ENCODE measurements around the gene NTN4. TPM values are rescaled to one million over a fixed set of nuclear protein-coding genes. Genes with fewer than 3 reads are reported as not detected.
A peak's percentile ranks its signal among the peaks of the same experiment; 100 is the strongest.
"Not testable (repeated sequence)": the region's sequence is repeated elsewhere in the genome, so short reads cannot be mapped to it uniquely, and the experiment has no call there.

Gene NTN4
- total RNA-seq, 4 donors from 2014 or later: 30.8 to 50.6 (median 32.2) TPM

DNA sequence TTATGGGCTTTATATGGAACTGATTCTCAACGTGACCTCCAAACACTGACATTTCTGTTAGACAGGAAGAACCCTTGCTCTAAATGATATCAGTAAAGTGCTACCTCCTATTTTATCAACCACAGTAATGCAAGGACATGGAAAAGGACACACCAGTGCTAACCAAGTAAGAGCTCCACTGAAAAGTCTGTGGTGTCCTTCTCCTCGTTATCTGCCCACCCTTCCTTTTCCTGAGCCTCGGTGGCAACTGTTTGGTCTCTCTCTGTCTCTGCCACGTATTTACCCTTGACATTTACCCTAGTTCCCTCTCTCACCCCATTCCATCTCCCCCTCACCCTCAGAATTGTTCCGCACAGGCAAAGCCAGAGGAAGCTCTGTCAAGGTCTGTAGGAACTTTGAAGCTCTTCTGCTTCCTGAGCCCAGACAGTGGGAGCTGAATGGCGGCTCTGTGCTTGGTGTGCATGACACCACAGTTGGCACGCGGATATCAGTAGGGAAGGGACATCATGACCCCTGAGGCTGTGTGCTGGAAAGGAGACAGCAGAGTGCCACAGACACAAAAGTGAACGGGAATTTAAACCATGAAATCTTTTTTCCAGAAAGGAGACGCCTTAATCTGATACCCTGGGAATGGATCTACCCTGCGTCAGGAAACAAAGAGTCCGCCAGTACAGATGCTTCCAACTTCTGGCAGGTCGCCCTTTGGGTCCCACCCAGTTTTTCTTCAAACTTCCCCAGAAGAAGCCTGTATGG, 50.8 kb downstream of the NTN4 start:
- H3K9me3 ChIP-seq: peaks cover 0 to under 1% (median 0%) of the 10 kb centered on the region in 4 donors
- peak overlapping the region in 2 of 4 donors; percentile 61 to 71 for H3K27ac ChIP-seq
- H3K4me3 ChIP-seq: no peak overlapping the region
- 58 to 65% methylated on average over 13 of the region's 13 CpGs for WGBS, 2 donors
- no peaks in the 10 kb centered on the region for H3K36me3 ChIP-seq
- peaks cover 0 to 35% (median 0%) of the 10 kb centered on the region in 4 donors for H3K4me1 ChIP-seq
- peak in 1 of 2 donors; percentile 8 for TF ChIP-seq EP300 (IDR thresholded peaks at IDR 0.05)
- TF ChIP-seq, protein P1, sequence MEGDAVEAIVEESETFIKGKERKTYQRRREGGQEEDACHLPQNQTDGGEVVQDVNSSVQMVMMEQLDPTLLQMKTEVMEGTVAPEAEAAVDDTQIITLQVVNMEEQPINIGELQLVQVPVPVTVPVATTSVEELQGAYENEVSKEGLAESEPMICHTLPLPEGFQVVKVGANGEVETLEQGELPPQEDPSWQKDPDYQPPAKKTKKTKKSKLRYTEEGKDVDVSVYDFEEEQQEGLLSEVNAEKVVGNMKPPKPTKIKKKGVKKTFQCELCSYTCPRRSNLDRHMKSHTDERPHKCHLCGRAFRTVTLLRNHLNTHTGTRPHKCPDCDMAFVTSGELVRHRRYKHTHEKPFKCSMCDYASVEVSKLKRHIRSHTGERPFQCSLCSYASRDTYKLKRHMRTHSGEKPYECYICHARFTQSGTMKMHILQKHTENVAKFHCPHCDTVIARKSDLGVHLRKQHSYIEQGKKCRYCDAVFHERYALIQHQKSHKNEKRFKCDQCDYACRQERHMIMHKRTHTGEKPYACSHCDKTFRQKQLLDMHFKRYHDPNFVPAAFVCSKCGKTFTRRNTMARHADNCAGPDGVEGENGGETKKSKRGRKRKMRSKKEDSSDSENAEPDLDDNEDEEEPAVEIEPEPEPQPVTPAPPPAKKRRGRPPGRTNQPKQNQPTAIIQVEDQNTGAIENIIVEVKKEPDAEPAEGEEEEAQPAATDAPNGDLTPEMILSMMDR (IDR thresholded peaks at IDR 0.05): no peak
- peak; percentile 42 to 53 for DNase-seq (ENCODE audit: low spot score in 2 of 2)
- no peaks in the 10 kb centered on the region for H3K27me3 ChIP-seq

- no peak for DNase-seq (ENCODE audit: low spot score in 2 of 2)
- WGBS, 2 donors: 86 to 92% methylated on average over 11 of the region's 11 CpGs
- Histone ChIP-seq H3K27ac (no peak overlapping the region), H3K9me3 (no peaks in the 10 kb centered on the region), H3K4me3 (no peak overlapping the region), H3K36me3 (no peaks in the 10 kb centered on the region), H3K4me1 (peaks cover 0 to 37% (median 3%) of the 10 kb centered on the region in 4 donors), H3K27me3 (no peaks in the 10 kb centered on the region)
- TF ChIP-seq POLR2A (IDR thresholded peaks at IDR 0.05) (no peak), EP300 (IDR thresholded peaks at IDR 0.05) (no peak)
- TF ChIP-seq, protein P1 (IDR thresholded peaks at IDR 0.05): no peak
Measured at GRCh38 chr12:95738024-95738611, 52.4 kb downstream of the NTN4 start.

- Histone ChIP-seq H3K4me3 (no peak overlapping the region), H3K27ac (peak overlapping the region in 1 of 4 donors; percentile 4), H3K4me1 (peaks cover 0 to 38% (median 4%) of the 10 kb centered on the region in 4 donors), H3K36me3 (no peaks in the 10 kb centered on the region), H3K27me3 (no peaks in the 10 kb centered on the region), H3K9me3 (no peaks in the 10 kb centered on the region)
- WGBS, 2 donors: 58 to 66% methylated on average over 2 of the region's 2 CpGs
- no peak for DNase-seq (ENCODE audit: low spot score in 2 of 2)
- TF ChIP-seq EP300 (IDR thresholded peaks at IDR 0.05) (no peak), POLR2A (IDR thresholded peaks at IDR 0.05) (no peak)
- TF ChIP-seq, protein P1 (IDR thresholded peaks at IDR 0.05): no peak
Measured at GRCh38 chr12:95736631-95737030, 53.9 kb downstream of the NTN4 start.

DNA sequence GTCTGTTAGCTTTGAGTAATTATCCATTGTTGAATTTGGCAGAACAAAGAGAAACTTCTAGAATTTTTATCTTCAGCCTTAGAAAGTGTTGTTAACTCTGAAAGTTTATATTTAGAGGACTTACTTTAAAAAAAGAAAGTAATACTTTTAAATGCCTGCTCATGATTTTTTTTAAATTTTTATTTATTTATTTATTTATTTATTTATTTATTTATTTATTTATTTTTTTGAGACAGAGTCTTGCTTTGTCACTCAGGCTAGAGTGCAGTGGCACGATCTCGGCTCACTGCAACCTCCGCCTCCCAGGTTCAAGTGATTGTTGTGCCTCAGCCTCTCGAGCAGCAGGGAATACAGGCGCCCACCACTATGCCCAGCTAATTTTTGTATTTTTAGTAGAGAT, 54.8 kb downstream of the NTN4 start:
- not testable (repeated sequence) for H3K4me3 ChIP-seq; H3K9me3 ChIP-seq; H3K36me3 ChIP-seq; H3K27me3 ChIP-seq; DNase-seq (ENCODE audit: low spot score in 2 of 2); H3K27ac ChIP-seq
- H3K4me1 ChIP-seq: peaks cover 0 to 34% (median 4%) of the 10 kb centered on the region in 4 donors
- 69 to 81% methylated on average over 5 of the region's 5 CpGs for whole genome bisulfite sequencing, 2 donors

DNA sequence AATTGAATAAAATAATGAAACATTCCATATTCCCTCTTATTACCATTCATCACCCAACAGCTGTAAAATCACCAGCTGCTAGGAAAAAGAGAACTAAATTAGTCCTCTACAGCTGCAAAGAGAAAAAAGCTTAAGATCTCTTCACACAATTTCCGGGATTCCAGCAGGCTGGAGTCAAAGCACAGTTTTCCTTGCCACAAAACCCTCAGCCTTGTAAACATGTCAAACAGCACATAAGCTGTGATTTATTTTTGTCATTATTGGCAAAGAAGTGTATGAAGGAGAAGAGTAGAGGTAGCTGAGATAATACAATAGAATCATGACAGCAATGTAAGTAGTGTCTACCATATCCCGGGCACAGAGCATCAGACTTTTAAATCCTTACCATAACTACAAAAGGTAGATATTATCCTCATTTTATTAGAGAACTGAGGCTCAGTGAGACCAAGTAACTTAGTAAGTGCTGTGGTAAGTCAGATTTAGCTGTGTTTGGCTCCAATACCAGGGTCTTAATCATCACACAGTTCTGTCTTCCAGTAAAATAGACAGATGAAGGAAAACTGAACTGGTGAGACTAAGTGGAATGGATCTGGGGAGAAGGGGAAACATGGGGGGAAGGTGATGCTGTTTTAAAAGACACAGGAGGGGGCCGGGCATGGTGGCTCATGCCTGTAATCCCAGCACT, 57.3 kb downstream of the NTN4 start:
- Histone ChIP-seq H3K27me3 (no peaks in the 10 kb centered on the region), H3K36me3 (no peaks in the 10 kb centered on the region), H3K4me1 (peaks cover 0 to 21% (median 4%) of the 10 kb centered on the region in 4 donors), H3K4me3 (no peak overlapping the region), H3K9me3 (no peaks in the 10 kb centered on the region), H3K27ac (peak overlapping the region in 3 of 4 donors; percentile 20 to 72 (median 63))
- TF ChIP-seq POLR2A (IDR thresholded peaks at IDR 0.05): no peak
- TF ChIP-seq, protein P1 (IDR thresholded peaks at IDR 0.05): no peak
- no peak for TF ChIP-seq EP300 (IDR thresholded peaks at IDR 0.05)
- no peak for DNase-seq (ENCODE audit: low spot score in 2 of 2)
- WGBS, 2 donors: 44 to 54% methylated on average over 3 of the region's 3 CpGs
